Natural killer cell (primary cell): ENCODE data around the gene CDX2. TPM values are rescaled to one million over a fixed set of nuclear protein-coding genes. Genes with fewer than 3 reads are reported as not detected.

Experiments
- ATAC-seq, 3 donors: fragments of 150-1000 bp in 2 of 3; fragments of 200-7000 bp in 1 of 3; cut with Tn5 transposase; 1 replicate in 1 of 3; 2 replicates in 2 of 3; pipeline ENCODE4 v1.10.0; 2021; ENCODE audit warnings: mild to moderate bottlenecking in 2 of 3, moderate library complexity in 2 of 3
- DNase-seq, 2 donors: peaks; one replicate each; pipeline versions ENCODE4 v3.0.0 to v3.0.0-alpha.2; 2013 to 2021; ENCODE audit warnings: mixed read lengths in 1 of 2
- H3K27ac ChIP-seq: one replicate; pipeline ENCODE4 v1.5.1; 2013; ENCODE audit warnings: mild to moderate bottlenecking, low read length
- H3K27me3 ChIP-seq: one replicate; pipeline ENCODE4 v1.6.1; 2013; ENCODE audit warnings: low read length; ENCODE audit not compliant: control insufficient read depth, insufficient read depth
- H3K36me3 ChIP-seq: one replicate; pipeline ENCODE4 v1.6.1; 2013; ENCODE audit warnings: low read length; ENCODE audit not compliant: control insufficient read depth, insufficient read depth
- H3K4me1 ChIP-seq: one replicate; pipeline ENCODE4 v1.6.1; 2013; ENCODE audit warnings: low read length; ENCODE audit not compliant: control insufficient read depth, insufficient read depth
- H3K4me3 ChIP-seq: one replicate; pipeline ENCODE4 v1.5.1; 2013; ENCODE audit warnings: low read length
- H3K9me3 ChIP-seq: one replicate; pipeline ENCODE4 v1.6.1; 2013; ENCODE audit warnings: low read length; ENCODE audit not compliant: control insufficient read depth, insufficient read depth
- H3K27ac Mint-ChIP-seq, 2 donors: one replicate each; pipeline ENCODE4 v1.8.0; 2022; ENCODE audit warnings: mild to moderate bottlenecking in 2 of 2, mixed read lengths in 2 of 2, moderate library complexity in 1 of 2
- H3K27me3 Mint-ChIP-seq, 2 donors: one replicate each; pipeline ENCODE4 v1.8.0; 2022; ENCODE audit warnings: low read depth in 2 of 2, mixed read lengths in 2 of 2
- H3K36me3 Mint-ChIP-seq: one replicate; pipeline ENCODE4 v1.8.0; 2022; ENCODE audit warnings: mixed read lengths
- H3K4me1 Mint-ChIP-seq, 2 donors: one replicate each; pipeline ENCODE4 v1.8.0; 2022; ENCODE audit warnings: mixed read lengths in 2 of 2
- H3K4me3 Mint-ChIP-seq: one replicate; pipeline ENCODE4 v1.8.0; 2022; ENCODE audit warnings: mild to moderate bottlenecking, moderate library complexity, mixed read lengths
- H3K9me3 Mint-ChIP-seq, 2 donors: one replicate each; pipeline ENCODE4 v1.8.0; 2022; ENCODE audit warnings: mixed read lengths in 2 of 2
- WGBS: methylation state at CpG from one replicate; pipeline ENCODE4 v1.1.7; 2013; ENCODE audit warnings: missing lambda C conversion rate; ENCODE audit not compliant: insufficient coverage; 5-methylcytosine and 5-hydroxymethylcytosine counted together
- intact Hi-C: fragments of 100-400 bp; cut with micrococcal nuclease; formaldehyde crosslinking; loops from one replicate; pipeline ENCODE4 v1.14.2; 2022
- total RNA-seq, 4 donors: library from RNA; stranded (reverse); fragments of 120-200 nt in 1 of 4; gene quantifications; one replicate each; pipeline versions ENCODE4 v1.2.3 to v1.2.4, GENCODE V29; 2013 to 2022
- TF ChIP-seq, protein P1 (sequence below): fragments of 200-600 bp; IDR thresholded peaks from one replicate; pipeline ENCODE4 v1.8.0; 2022; ENCODE audit warnings: antibody characterized with exemption

CDX2 gene
- total RNA-seq, 3 donors from 2014 or later (not counting 1 experiment from before 2014, with no cell fraction given), result not detected

DNA sequence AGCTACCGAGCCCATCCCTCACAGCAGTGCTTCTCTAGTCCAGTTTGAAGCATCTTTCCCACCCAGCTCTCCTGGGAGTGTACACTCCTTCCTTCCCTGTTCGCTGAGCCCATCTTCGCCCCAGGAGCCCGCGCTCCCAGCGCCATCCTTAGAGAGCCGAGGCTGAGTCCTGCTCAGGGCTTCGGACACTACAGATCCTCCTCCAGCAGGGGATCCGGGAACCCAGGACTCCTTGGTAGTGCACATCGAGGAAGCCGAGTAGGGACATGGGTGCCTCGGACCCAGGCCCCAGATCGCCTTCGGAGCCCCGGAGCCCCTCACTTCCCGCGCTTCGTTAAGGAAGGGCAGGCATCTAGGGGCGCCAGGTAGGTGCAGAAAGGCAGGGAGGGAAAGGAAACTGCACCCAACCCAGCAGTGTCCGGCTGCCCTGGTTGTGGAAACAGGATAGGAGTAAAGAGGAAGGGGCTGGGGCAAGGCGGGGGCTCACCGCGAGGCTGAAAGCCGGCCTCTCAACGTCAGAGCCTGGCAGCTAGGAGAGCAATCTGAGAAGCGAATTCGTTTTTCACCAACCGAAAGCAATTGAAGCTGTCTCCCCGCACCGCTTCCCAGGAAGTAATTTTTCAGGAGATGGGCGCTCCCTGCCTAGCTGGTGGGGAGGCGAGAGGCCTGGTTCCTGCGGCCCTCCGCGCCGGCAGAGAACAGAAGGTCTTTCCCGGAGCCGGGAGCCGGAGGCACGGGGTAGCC is 48.3 kb downstream of the CDX2 start:
- intact Hi-C loops, result no loop called here
- Histone ChIP-seq H3K4me3 (no peak overlapping the region), H3K4me1 (peaks cover 38% of the 10 kb centered on the region), H3K27ac (no peak overlapping the region), H3K36me3 (no peaks in the 10 kb centered on the region), H3K27me3 (peaks cover 71% of the 10 kb centered on the region), H3K9me3 (no peaks in the 10 kb centered on the region)
- H3K27ac Mint-ChIP-seq, result no peak overlapping the region
- TF ChIP-seq, protein P1, sequence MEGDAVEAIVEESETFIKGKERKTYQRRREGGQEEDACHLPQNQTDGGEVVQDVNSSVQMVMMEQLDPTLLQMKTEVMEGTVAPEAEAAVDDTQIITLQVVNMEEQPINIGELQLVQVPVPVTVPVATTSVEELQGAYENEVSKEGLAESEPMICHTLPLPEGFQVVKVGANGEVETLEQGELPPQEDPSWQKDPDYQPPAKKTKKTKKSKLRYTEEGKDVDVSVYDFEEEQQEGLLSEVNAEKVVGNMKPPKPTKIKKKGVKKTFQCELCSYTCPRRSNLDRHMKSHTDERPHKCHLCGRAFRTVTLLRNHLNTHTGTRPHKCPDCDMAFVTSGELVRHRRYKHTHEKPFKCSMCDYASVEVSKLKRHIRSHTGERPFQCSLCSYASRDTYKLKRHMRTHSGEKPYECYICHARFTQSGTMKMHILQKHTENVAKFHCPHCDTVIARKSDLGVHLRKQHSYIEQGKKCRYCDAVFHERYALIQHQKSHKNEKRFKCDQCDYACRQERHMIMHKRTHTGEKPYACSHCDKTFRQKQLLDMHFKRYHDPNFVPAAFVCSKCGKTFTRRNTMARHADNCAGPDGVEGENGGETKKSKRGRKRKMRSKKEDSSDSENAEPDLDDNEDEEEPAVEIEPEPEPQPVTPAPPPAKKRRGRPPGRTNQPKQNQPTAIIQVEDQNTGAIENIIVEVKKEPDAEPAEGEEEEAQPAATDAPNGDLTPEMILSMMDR, result no peak
- peak overlapping the region; percentile 69 for H3K4me3 Mint-ChIP-seq
- no peak for DNase-seq
- no peaks in the 10 kb centered on the region for H3K36me3 Mint-ChIP-seq
- H3K9me3 Mint-ChIP-seq, result no peaks in the 10 kb centered on the region
- 2% methylated on average over 40 of the region's 40 CpGs for WGBS
- peak in 1 of 3 donors; percentile 22 for ATAC-seq
- peaks cover 16 to 29% of the 10 kb centered on the region in 2 donors for H3K4me1 Mint-ChIP-seq
- peaks cover 62 to 71% of the 10 kb centered on the region in 2 donors for H3K27me3 Mint-ChIP-seq

DNA sequence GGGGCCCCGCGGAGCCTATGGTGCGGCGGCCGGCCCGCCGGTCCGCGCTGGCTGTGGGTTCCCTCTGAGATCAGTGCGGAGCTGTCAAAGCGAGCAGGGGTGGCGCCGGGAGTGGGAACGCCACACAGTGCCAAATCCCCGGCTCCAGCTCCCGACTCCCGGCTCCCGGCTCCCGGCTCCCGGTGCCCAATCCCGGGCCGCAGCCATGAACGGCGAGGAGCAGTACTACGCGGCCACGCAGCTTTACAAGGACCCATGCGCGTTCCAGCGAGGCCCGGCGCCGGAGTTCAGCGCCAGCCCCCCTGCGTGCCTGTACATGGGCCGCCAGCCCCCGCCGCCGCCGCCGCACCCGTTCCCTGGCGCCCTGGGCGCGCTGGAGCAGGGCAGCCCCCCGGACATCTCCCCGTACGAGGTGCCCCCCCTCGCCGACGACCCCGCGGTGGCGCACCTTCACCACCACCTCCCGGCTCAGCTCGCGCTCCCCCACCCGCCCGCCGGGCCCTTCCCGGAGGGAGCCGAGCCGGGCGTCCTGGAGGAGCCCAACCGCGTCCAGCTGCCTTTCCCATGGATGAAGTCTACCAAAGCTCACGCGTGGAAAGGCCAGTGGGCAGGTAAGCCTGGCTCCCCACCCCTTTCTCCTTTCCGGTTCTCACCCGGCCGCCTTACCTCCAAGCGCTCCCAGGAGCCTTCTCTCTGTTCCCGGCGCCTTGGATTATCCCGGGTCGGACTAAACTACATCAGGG is 49.0 kb downstream of the CDX2 start, which contains the start of gene PDX1:
PDX1 (plus strand) TSS at position 67 of the 743 bp plus-strand sequence; CDS start at position 206, 139 bp downstream.
- no peaks in the 10 kb centered on the region for H3K9me3 Mint-ChIP-seq
- WGBS, result 3% methylated on average over 75 of the region's 76 CpGs
- intact Hi-C loops, result no loop called here
- DNase-seq (no peak), ATAC-seq (no peak)
- Histone ChIP-seq H3K27me3 (peaks cover 76% of the 10 kb centered on the region), H3K4me1 (peaks cover 38% of the 10 kb centered on the region), H3K27ac (no peak within 1 kb of the TSS), H3K4me3 (no peak within 1 kb of the TSS), H3K9me3 (no peaks in the 10 kb centered on the region), H3K36me3 (no peaks in the 10 kb centered on the region)
- H3K36me3 Mint-ChIP-seq, result no peaks in the 10 kb centered on the region
- H3K4me1 Mint-ChIP-seq, result peaks cover 16 to 29% of the 10 kb centered on the region in 2 donors
- peak within 1 kb of the TSS; percentile 69 for H3K4me3 Mint-ChIP-seq
- no peak within 1 kb of the TSS for H3K27ac Mint-ChIP-seq
- TF ChIP-seq, protein P1, result no peak
- peaks cover 63 to 74% of the 10 kb centered on the region in 2 donors for H3K27me3 Mint-ChIP-seq

DNA sequence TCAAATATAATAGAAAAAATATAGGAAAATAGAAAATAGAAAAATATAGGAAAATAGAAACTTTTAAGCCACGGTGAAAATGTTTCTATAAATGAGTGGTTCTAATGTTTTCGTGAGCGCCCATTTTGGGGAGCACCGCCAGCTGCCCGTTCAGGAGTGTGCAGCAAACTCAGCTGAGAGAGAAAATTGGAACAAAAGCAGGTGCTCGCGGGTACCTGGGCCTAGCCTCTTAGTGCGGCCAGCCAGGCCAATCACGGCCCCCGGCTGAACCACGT is 49.5 kb downstream of the CDX2 start:
- ATAC-seq (peak in 1 of 3 donors; percentile 38), DNase-seq (no peak)
- 8% methylated on average over 11 of the region's 11 CpGs for WGBS
- Histone ChIP-seq H3K27me3 (peaks cover 71% of the 10 kb centered on the region), H3K36me3 (no peaks in the 10 kb centered on the region), H3K4me3 (no peak overlapping the region), H3K4me1 (peaks cover 38% of the 10 kb centered on the region), H3K9me3 (no peaks in the 10 kb centered on the region), H3K27ac (no peak overlapping the region)
- H3K36me3 Mint-ChIP-seq, result no peaks in the 10 kb centered on the region
- H3K4me3 Mint-ChIP-seq, result peak overlapping the region; percentile 38
- no peak overlapping the region for H3K27ac Mint-ChIP-seq
- TF ChIP-seq, protein P1, result no peak
- H3K4me1 Mint-ChIP-seq, result peaks cover 16 to 29% of the 10 kb centered on the region in 2 donors
- H3K9me3 Mint-ChIP-seq, result no peaks in the 10 kb centered on the region
- peaks cover 65 to 76% of the 10 kb centered on the region in 2 donors for H3K27me3 Mint-ChIP-seq
- intact Hi-C loops, result no loop called here
